ENCODE results near the gene CLDN7.

Gene CLDN7

GRCh38 chr17:7241783-7242716, 20.2 kb downstream of the CLDN7 start, which contains the start of gene GABARAP:
GABARAP (minus strand) TSS chr17:7242449; CDS start chr17:7242330, 119 bp downstream.
- peak; percentile 80 for TF ChIP-seq POLR2A (IDR thresholded peaks at IDR 0.05; ENCODE audit: low read length)
- TF ChIP-seq GATA1 (IDR thresholded peaks at IDR 0.05; ENCODE audit: low read depth, low read length) = no peak
- peak; percentile 97 to 98 for DNase-seq

- TF ChIP-seq POLR2A (IDR thresholded peaks at IDR 0.05; ENCODE audit: low read length) (no peak), GATA1 (IDR thresholded peaks at IDR 0.05; ENCODE audit: low read depth, low read length) (no peak)
- no peak for DNase-seq
Observed at GRCh38 chr17:7241090-7241733, 21.1 kb downstream of the CLDN7 start.

GRCh38 chr17:7240375-7240774, 21.9 kb downstream of the CLDN7 start:
- DNase-seq = no peak
- TF ChIP-seq POLR2A (IDR thresholded peaks at IDR 0.05; ENCODE audit: low read length) (no peak), GATA1 (IDR thresholded peaks at IDR 0.05; ENCODE audit: low read depth, low read length) (no peak)

- peak; percentile 99 to 100 for DNase-seq
- no peak for TF ChIP-seq GATA1 (IDR thresholded peaks at IDR 0.05; ENCODE audit: low read depth, low read length)
- peak; percentile 61 for TF ChIP-seq POLR2A (IDR thresholded peaks at IDR 0.05; ENCODE audit: low read length)
Observed at GRCh38 chr17:7239091-7240027, 22.9 kb downstream of the CLDN7 start, which contains the start of gene PHF23. PHF23 (minus strand) TSS chr17:7239457; CDS start chr17:7239279, 178 bp downstream.

GRCh38 chr17:7238420-7239090, 23.7 kb downstream of the CLDN7 start:
- DNase-seq = peak; percentile 78 to 79

GRCh38 chr17:7237761-7238419, 24.4 kb downstream of the CLDN7 start:
- TF ChIP-seq POLR2A (IDR thresholded peaks at IDR 0.05; ENCODE audit: low read length) (no peak), GATA1 (IDR thresholded peaks at IDR 0.05; ENCODE audit: low read depth, low read length) (no peak)
- peak; percentile 87 to 92 for DNase-seq

More at GRCh38 chr17:7238420-7239090, 23.7 kb downstream of the CLDN7 start:
- TF ChIP-seq GATA1 (IDR thresholded peaks at IDR 0.05; ENCODE audit: low read depth, low read length) = no peak
- TF ChIP-seq POLR2A (IDR thresholded peaks at IDR 0.05; ENCODE audit: low read length) = no peak

GRCh38 chr17:7237266-7237760, 25.0 kb downstream of the CLDN7 start:
- TF ChIP-seq POLR2A (IDR thresholded peaks at IDR 0.05; ENCODE audit: low read length) = no peak
- TF ChIP-seq GATA1 (IDR thresholded peaks at IDR 0.05; ENCODE audit: low read depth, low read length) = no peak

GRCh38 chr17:7236808-7237207, 25.5 kb downstream of the CLDN7 start:
- no peak for DNase-seq
- no peak for TF ChIP-seq GATA1 (IDR thresholded peaks at IDR 0.05; ENCODE audit: low read depth, low read length)
- TF ChIP-seq POLR2A (IDR thresholded peaks at IDR 0.05; ENCODE audit: low read length) = no peak

More at GRCh38 chr17:7237266-7237760, 25.0 kb downstream of the CLDN7 start:
- DNase-seq = no peak

GRCh38 chr17:7235693-7236665, 26.3 kb downstream of the CLDN7 start:
- TF ChIP-seq POLR2A (IDR thresholded peaks at IDR 0.05; ENCODE audit: low read length) (no peak), GATA1 (IDR thresholded peaks at IDR 0.05; ENCODE audit: low read depth, low read length) (no peak)
- DNase-seq = peak in 1 of 2 experiments; percentile 50

- peak; percentile 97 for DNase-seq
- peak; percentile 92 for TF ChIP-seq POLR2A (IDR thresholded peaks at IDR 0.05; ENCODE audit: low read length)
- TF ChIP-seq GATA1 (IDR thresholded peaks at IDR 0.05; ENCODE audit: low read depth, low read length) = no peak
Observed at GRCh38 chr17:7234083-7234951, 28.0 kb downstream of the CLDN7 start, which contains the start of gene DVL2. DVL2 (minus strand) TSS chr17:7234517; CDS start chr17:7234262, 255 bp downstream.

All from erythroblast (primary cell).